ENCODE measurements around the gene KIF26B.
A peak's percentile ranks its signal among the peaks of the same experiment; 100 is the strongest.

KIF26B gene

DNA sequence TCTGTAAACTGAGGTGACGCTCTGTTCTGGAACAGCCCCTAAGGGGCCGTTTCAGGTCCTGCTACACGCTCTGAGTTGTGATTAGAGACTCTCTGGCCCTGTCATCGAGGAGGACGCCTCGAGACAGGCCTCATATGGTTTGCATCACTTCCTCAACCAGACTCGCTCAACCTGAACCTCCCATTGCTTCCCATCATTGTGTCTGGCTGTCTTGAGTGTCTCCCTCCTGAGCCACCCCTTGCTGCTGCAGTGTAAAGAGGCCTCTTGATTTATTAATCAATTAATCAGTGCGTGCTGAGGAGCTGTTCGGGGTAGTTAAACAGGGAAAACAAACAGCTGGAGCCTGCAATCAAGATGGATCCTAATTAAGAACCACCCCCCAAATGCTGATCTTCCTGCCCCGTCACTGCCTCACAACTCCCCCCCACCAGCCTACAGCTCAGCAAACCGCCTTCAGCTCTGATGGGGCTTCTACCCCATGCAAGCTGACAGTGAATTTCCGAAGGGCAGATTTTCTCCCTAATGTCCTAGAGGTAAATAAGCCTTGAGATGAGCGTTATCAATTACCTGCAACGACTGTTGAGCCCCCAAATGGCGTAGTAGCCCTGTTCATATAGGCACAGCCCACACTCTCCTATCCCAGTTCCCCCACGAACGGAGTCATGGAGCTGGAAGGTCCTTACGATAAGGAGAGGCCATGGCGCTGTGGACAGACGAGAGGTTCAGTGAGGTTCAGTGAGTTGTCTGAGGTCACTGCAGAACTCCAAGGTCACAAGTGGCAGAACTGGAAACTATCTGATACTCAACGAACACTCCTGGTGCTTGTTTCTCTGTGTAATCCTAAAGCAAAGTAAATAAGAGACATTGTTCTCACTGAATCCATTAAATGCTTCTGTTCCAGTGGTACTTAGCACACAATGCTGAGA is 210.6 kb downstream of the KIF26B start:
- H3K4me2 ChIP-seq = peak overlapping the region in 10 of 11 experiments; percentile 14 to 74 (median 58); a peak in 18 of 22 replicates
- H3K9ac ChIP-seq = peak overlapping the region in 2 of 11 experiments; percentile 25 to 43; a peak in 4 of 22 replicates
- peaks cover 0 to 20% (median 3%) of the 10 kb centered on the region in 11 experiments; a peak in 8 of 22 replicates for H3K9me3 ChIP-seq (replicated peaks in 1 of 11)
- no peaks in the 10 kb centered on the region for H3K36me3 ChIP-seq
- no peak overlapping the region for H3K4me3 ChIP-seq
- H3K27ac ChIP-seq = peak overlapping the region in 8 of 11 experiments; percentile 9 to 63 (median 41); a peak in 13 of 22 replicates
- peaks cover 1 to 44% (median 38%) of the 10 kb centered on the region in 10 experiments for H3K4me1 ChIP-seq
- H4K20me1 ChIP-seq = no peaks in the 10 kb centered on the region
- TF ChIP-seq Cebpa-rat (IDR thresholded peaks at IDR 0.05) = 0 out of 22 replicates have a peak, but pooled peaks of 1 of the 11 experiments have one; percentile 34
- H3K27me3 ChIP-seq = peaks cover 0 to 6% (median 0%) of the 10 kb centered on the region in 11 experiments; a peak in 1 of 22 replicates

DNA sequence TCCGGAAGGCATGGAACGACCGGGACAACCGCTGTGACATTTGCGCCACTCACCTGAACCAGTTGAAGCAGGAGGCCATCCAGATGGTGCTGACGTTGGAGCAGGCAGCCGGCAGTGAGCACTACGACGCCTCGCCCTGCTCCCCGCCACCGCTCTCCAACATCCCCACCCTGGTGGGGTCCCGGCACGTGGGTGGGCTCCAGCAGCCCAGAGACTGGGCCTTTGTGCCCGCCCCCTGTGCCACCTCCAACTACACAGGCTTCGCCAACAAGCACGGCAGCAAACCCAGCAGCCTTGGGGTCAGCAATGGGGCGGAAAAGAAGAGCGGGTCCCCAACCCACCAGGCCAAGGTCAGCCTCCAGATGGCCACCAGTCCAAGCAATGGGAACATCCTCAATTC is 212.1 kb downstream of the KIF26B start:
- no peak for TF ChIP-seq Cebpa-rat (IDR thresholded peaks at IDR 0.05)
- Histone ChIP-seq H3K4me1 (peaks cover 13 to 49% (median 44%) of the 10 kb centered on the region in 10 experiments), H3K36me3 (peaks cover 0 to under 1% (median 0%) of the 10 kb centered on the region in 11 experiments; a peak in 1 of 22 replicates), H3K27me3 (peaks cover 0 to 6% (median 0%) of the 10 kb centered on the region in 11 experiments; a peak in 1 of 22 replicates), H3K9ac (no peak overlapping the region), H4K20me1 (no peaks in the 10 kb centered on the region), H3K9me3 (replicated peaks in 1 of 11) (peaks cover 1 to 25% (median 5%) of the 10 kb centered on the region in 11 experiments; a peak in 19 of 22 replicates), H3K4me2 (no peak overlapping the region), H3K27ac (peak overlapping the region in 1 of 11 experiments; percentile 7; a peak in 1 of 22 replicates), H3K4me3 (no peak overlapping the region)

DNA sequence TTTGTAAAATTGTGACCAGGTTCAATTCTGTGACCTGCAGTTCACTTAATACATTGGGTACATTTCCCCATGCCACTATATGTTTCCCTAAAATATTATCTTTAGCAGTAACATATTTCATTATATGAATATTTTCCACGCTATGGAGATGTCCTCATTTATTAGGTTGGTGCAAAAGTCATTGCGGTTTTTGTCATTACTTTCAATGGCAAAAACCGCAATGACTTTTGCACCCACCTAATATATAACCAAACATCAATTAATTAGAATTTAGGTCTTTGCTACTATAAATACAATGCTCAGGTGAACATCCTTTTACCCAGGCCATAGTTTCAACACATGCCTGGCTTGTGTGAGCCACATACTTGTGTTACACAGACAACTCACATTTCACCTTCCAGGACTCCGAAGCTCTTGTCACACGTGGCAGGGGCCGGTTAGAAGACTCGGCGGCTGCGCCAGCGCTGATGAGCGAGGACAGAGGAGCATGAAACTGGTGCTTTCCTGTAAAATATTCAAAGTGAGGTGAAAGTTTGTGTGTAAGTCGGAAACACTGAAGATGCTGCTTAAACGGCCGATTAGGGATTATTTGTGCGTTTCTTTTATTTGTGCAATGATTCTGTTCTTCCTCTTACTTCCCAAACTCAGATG is 215.5 kb downstream of the KIF26B start:
- Histone ChIP-seq H3K4me3 (no peak overlapping the region), H4K20me1 (no peaks in the 10 kb centered on the region), H3K9ac (peak overlapping the region in 5 of 11 experiments; percentile 34 to 65 (median 53); a peak in 5 of 22 replicates), H3K36me3 (peaks cover 0 to 9% (median 0%) of the 10 kb centered on the region in 11 experiments; a peak in 1 of 22 replicates), H3K9me3 (replicated peaks in 1 of 11) (peaks cover 10 to 49% (median 25%) of the 10 kb centered on the region in 11 experiments; a peak in 21 of 22 replicates), H3K27me3 (no peaks in the 10 kb centered on the region), H3K4me2 (peak overlapping the region; percentile 42 to 91 (median 81); a peak in 21 of 22 replicates), H3K27ac (peak overlapping the region in 8 of 11 experiments; percentile 25 to 70 (median 58); a peak in 11 of 22 replicates), H3K4me1 (peaks cover 13 to 32% (median 23%) of the 10 kb centered on the region in 10 experiments)
- TF ChIP-seq Cebpa-rat (IDR thresholded peaks at IDR 0.05) = no peak

DNA sequence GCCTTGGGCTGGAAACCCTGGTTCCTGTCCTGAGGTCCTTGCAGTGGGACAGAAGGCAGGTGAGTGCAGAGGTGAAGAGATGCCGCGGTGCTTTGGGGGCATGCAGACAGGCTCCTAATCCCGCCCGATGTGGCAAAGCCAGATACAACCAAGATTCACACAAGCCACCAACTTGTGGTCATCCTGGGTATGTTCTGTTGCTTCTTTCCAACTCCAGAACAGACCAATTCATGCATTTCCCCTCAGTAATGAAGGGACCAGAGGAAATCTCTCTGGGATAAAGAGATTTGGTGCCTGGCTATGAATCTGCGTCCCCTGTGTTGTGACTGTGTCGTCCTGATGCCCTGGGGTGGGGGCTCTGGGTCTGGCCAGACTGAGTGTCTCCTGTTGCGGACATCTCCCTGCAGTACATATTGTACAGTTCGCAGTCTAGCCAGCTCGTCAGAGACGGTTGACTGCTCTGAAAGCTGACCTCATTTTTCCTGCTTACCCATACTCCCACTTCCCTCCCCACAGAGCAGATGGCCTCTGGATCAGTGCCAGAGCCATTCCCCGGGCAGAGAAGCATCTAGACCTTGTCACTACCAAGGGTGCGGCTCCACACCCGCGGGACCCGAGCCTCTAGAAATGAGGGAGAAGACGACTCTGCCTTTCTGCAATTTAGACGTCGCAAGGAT is 216.3 kb downstream of the KIF26B start:
- Histone ChIP-seq H3K9me3 (replicated peaks in 1 of 11) (peaks cover 10 to 49% (median 25%) of the 10 kb centered on the region in 11 experiments; a peak in 21 of 22 replicates), H3K4me1 (peaks cover 13 to 26% (median 18%) of the 10 kb centered on the region in 10 experiments), H3K4me3 (peak overlapping the region in 2 of 10 experiments; percentile 2 to 14; a peak in 2 of 20 replicates), H3K9ac (peak overlapping the region in 7 of 11 experiments; percentile 15 to 65 (median 52); a peak in 11 of 22 replicates), H3K27ac (peak overlapping the region in 9 of 11 experiments; percentile 2 to 70 (median 58); a peak in 17 of 22 replicates), H3K36me3 (peaks cover 0 to 9% (median 0%) of the 10 kb centered on the region in 11 experiments; a peak in 1 of 22 replicates), H3K27me3 (no peaks in the 10 kb centered on the region), H3K4me2 (peak overlapping the region; percentile 42 to 91 (median 81)), H4K20me1 (no peaks in the 10 kb centered on the region)
- TF ChIP-seq Cebpa-rat (IDR thresholded peaks at IDR 0.05) = no peak

DNA sequence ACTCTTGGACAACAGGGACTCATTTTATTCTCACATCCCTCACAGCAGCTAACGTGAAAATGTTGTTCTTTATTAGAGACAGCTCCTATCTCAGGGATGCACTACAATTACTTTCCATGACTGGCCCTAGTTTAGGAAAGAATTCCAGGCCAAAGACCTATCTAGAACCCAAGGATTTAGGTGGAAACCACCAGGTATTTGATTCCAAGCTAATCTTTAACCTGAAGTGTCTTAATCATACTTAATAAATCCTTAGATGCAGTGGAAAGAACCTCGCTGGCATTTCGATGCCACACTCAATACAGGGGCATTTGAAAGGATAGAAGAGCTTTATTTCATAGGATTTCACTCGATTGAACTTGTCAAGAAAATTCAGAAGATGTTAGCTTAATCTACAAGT is 218.3 kb downstream of the KIF26B start:
- H4K20me1 ChIP-seq = no peaks in the 10 kb centered on the region
- H3K27me3 ChIP-seq = no peaks in the 10 kb centered on the region
- TF ChIP-seq Cebpa-rat (IDR thresholded peaks at IDR 0.05) = no peak
- peaks cover 13 to 30% (median 19%) of the 10 kb centered on the region in 10 experiments for H3K4me1 ChIP-seq
- H3K9me3 ChIP-seq (replicated peaks in 1 of 11) = peaks cover 10 to 36% (median 20%) of the 10 kb centered on the region in 11 experiments; a peak in 21 of 22 replicates
- H3K4me3 ChIP-seq = no peak overlapping the region
- no peak overlapping the region for H3K4me2 ChIP-seq
- H3K9ac ChIP-seq = no peak overlapping the region
- no peak overlapping the region for H3K27ac ChIP-seq
- H3K36me3 ChIP-seq = peaks cover 0 to 9% (median 0%) of the 10 kb centered on the region in 11 experiments; a peak in 1 of 22 replicates

DNA sequence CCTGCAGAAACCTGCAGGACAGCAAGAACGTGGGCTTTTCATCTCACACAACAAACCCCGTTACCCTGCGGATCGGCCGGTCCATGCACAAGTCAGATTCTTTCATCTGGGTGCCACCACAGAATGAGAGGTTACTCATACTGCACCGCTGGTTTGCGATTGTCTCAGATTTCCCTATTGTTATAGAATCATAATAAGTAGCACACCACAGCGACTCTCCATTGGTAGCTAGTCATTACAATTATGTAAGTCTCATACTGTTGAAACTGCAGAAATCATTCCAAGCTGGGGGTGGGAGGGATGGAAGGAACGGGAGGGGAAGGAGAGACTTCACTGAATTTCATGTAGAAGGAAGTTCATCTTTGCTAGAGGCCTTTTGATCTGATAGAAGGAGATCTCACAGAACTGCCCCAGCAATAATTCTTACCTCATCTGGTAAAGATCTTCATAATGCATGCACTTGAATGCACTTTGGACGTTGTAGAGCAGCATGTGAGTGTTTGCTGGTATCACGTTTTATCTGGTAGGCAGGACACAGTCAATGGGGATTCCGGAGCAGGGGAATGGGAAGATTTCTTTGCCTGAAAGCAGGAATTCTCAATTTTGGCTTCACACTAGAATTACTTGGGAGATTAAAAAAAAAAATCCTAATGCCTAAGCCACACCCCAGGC is 221.1 kb downstream of the KIF26B start:
- Histone ChIP-seq H3K27me3 (no peaks in the 10 kb centered on the region), H3K9me3 (replicated peaks in 1 of 11) (peaks cover 10 to 30% (median 20%) of the 10 kb centered on the region in 11 experiments; a peak in 21 of 22 replicates), H3K27ac (no peak overlapping the region), H3K36me3 (peaks cover 0 to 9% (median 0%) of the 10 kb centered on the region in 11 experiments; a peak in 1 of 22 replicates), H3K4me1 (peaks cover 6 to 23% (median 13%) of the 10 kb centered on the region in 10 experiments), H4K20me1 (no peaks in the 10 kb centered on the region), H3K4me2 (no peak overlapping the region), H3K9ac (no peak overlapping the region), H3K4me3 (no peak overlapping the region)
- TF ChIP-seq Cebpa-rat (IDR thresholded peaks at IDR 0.05) = no peak

DNA sequence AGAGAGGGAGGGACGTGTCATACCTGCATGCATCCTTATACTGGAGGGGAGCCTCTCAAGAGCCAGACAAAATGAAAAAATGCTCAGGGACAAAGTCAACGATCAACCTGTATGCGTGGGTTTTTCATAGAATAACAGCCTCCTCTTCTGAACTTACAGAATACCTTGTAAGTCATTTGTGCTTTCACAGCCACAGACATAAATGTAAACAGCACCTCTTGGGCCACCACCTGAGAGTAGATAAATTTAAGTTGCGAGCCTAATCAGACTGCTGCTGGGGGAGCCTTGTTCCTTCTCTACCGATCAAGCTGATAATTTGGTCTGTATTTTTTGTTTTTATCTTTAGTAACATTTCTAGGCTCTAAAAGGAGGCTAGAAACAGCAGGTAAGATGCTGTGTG is 223.1 kb downstream of the KIF26B start:
- no peak overlapping the region for H3K4me3 ChIP-seq
- no peak overlapping the region for H3K9ac ChIP-seq
- H3K9me3 ChIP-seq (replicated peaks in 1 of 11) = peaks cover 0 to 15% (median 9%) of the 10 kb centered on the region in 11 experiments; a peak in 16 of 22 replicates
- H3K4me1 ChIP-seq = peaks cover 0 to 13% (median 6%) of the 10 kb centered on the region in 10 experiments; a peak in 9 of 20 replicates
- H3K36me3 ChIP-seq = no peaks in the 10 kb centered on the region
- H3K27ac ChIP-seq = no peak overlapping the region
- H3K4me2 ChIP-seq = no peak overlapping the region; a peak in 1 of 22 replicates
- H3K27me3 ChIP-seq = no peaks in the 10 kb centered on the region
- TF ChIP-seq Cebpa-rat (IDR thresholded peaks at IDR 0.05) = no peak
- H4K20me1 ChIP-seq = no peaks in the 10 kb centered on the region
